Inflammatory macrophage treated with lipopolysaccharide for 1 hour (primary cell): ENCODE measurements around the gene SFT2D2.

ENCODE experiments used
- DNase-seq, 2 donors: peaks; one replicate each; pipeline ENCODE4 v3.0.0-alpha.2; 2020 to 2022

Gene SFT2D2

DNA sequence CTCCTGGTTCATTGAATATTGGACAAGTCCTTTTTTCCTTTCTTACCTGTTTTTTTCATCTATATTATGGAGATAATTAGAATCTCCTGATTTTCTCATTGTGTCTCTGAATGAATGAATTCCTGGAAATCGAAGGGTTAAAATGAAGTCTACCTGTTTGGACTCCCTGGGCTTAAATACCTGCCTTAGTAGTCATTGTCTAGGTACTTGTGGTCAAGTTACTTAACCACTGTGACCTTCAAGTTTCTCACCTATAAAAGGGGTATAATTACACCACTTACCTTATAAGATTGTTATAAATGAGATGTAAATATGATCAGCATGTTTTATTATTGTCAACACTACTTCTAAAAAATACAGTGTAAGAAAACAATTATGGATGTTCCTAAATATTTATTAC, 45.8 kb downstream of the SFT2D2 start:
- no peak for DNase-seq

DNA sequence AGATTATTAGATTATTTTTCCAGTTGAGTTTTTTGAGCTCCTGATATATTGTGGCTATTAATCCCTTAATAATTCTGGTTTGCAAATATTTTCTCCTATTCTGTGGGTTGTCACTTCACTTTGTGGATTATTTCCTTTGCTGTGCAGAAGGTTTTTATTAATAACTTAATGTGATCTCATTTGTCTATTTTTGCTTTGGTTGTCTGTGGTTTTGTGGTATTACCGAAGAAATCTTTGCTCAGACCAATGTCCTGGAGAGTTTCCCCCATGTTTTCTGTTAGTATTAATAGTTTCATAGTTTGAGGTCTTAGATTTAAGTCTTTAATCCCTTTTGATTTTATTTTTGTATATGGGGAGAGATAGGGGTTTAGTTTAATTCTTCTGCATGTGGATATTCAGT, 47.8 kb downstream of the SFT2D2 start:
- no peak for DNase-seq

GRCh38 chr1:168279253-168279652, 53.4 kb downstream of the SFT2D2 start:
- no peak for DNase-seq

DNA sequence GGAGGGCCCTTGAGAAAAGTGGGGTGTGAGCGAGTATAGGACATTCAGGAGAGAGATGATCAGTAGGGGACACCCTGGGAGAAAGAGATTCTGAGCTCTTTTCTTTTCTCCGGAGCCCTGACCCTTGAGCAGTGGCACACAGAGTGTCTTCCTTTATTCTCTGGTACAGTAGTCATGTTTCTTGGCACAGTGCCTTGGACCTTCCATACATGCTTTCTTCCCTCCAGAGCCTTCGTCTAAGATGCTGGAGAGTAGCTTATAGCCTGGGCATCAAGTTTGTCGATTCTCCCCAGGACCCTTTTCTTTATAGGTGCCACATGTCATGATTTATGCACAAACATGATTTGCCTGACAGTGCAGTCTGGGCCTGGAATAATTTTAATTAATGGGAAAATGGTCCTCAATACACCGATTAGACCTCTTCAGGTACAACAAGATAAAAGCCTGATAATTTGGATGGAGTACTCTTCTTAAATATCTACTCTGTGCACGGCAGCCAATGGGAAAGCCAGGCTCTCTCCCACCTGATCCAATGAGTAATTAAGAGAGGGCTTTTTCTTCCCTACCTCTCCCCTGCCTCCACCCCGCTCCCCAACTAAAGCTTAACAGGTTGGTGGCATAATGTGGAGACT, 54.6 kb downstream of the SFT2D2 start, which contains the start of gene TBX19:
TSS of gene TBX19 (plus strand) at position 582 of the 632 bp plus-strand sequence. CDS start 214 bp downstream, outside the sequence.
- no peak for DNase-seq

GRCh38 chr1:168281603-168282325, 56.0 kb downstream of the SFT2D2 start:
- no peak for DNase-seq

- DNase-seq: no peak
These were observed 59.7 kb downstream of the SFT2D2 start for GRCh38 chr1:168285521-168285790.

- no peak for DNase-seq
These were observed 60.4 kb downstream of the SFT2D2 start for GRCh38 chr1:168285971-168286927.

GRCh38 chr1:168287237-168287664, 61.4 kb downstream of the SFT2D2 start:
- peak; percentile 16 to 21 for DNase-seq

DNA sequence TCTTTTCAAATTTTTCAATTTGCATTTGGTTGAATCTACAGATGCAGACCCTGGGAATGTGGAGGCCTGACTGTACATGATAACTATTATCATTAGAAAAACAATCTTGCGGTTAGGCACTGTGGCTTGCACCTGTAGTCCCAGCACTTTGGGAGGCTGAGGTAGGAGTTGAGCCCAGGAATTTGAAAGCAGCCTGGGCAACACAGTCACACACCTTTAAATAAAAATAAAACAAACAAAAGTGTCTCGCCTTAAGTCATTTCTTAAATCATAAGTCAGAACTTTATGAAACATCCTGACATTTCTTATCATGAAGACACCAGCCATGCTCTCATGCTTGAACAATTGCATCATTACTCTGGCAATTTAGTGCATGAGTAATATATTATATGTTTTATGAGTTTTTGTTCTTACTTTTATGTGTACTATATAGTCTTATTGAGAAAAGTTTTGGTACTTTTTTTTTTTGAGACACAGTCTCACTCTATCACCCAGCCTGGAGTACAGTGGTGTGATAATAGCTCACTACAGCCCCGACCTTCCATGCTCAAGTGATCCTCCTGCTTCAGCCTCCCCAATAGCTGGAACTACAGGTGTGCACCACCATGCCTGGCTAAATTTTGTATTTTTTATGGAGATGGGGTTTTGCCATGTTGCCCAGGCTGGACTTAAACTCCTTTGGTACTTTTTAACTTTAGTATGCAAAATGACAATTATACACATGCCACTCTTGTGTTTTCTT, 62.7 kb downstream of the SFT2D2 start:
- DNase-seq: no peak

- no peak for DNase-seq
These were observed 65.5 kb downstream of the SFT2D2 start for GRCh38 chr1:168291222-168291837.

DNA sequence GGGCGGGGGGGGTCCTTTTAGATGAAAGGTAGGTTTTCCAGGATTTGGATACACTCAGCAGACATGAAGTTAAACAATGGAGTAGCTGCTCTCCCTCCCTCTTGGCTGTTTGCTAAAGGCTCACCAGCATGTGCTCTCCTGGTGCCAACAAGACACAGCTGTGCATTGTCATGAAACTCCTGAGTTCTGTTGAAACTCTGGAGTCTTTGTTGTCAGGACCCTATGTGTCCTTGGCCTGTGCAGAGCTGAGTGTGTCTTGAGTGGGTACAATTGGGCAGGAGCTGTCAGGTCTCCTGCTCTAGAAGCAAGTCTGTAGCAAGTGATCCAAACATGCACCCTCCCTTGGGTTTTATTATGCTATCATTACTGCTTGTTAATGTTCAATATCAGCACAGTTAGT, 67.6 kb downstream of the SFT2D2 start:
- DNase-seq: no peak

DNA sequence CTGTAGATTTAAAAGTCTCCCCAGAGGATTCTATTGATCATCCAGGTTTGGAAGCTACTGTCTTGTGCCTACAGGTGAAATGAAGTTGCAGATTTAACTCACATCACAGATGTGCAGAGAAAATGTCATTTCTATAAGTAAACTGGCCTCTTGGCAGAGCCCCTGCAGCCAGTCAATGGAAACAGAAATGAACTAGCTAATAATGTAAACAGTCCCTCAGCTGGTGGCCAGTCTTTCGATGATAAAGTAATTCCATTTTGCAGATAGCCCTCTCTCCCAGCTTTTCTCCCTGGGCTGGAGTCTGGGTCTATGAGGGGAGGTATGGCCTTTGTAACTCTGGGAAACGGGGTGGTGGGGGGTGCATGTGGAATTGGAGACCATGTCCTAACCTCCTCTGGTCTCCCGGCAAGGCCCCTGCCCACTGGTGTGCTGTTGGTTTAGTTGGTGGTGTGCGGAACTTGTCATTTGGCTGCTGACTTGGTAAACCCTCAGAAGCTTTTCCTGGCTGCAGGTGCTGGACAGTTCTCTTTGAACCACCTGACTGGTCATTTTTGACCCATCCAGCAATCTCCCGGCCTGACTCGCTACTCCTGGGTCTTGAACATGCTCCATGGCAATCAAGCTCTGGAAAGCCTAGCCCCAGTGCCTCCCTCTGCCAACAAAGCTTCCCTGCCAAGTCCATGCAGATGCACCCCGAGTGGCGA, 69.8 kb downstream of the SFT2D2 start:
- no peak for DNase-seq

- DNase-seq: no peak
These were observed 71.4 kb downstream of the SFT2D2 start for GRCh38 chr1:168297019-168297730.

- DNase-seq: no peak
These were observed 72.6 kb downstream of the SFT2D2 start for GRCh38 chr1:168298446-168298845.

DNA sequence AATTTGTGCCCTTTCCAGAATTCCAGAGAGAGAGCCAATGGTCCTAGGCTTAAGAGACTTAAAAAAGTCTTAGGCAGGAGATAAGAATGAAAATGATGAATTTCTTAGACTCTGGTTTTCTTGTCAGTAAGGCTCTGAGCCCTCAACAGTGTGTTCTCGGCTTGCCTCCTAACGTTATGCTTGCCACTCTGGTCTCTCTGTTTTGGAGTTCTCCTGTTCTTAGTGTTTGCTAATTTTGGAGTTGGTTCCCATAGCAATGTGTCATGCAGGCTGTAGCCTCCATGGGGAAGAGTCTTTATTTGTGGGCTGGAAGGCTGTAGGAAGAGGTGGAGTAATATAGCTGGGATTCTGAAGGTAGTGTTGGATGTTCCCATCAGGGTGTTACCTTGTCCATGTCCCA, 74.8 kb downstream of the SFT2D2 start:
- no peak for DNase-seq

- DNase-seq: no peak
These were observed 76.0 kb downstream of the SFT2D2 start for GRCh38 chr1:168301664-168302320.
